NB4 (cell line): Measurements from ENCODE around the gene PAGE2B.
"Not testable (repeated sequence)": the region's sequence is repeated elsewhere in the genome, so short reads cannot be mapped to it uniquely, and the experiment has no call there.

Experiments used
- DNase-seq: peaks from one replicate; pipeline ENCODE4 v3.0.0; 2010; ENCODE audit warnings: low read depth
- H3K4me3 ChIP-seq: one replicate; pipeline ENCODE4 v1.5.1; 2011; ENCODE audit warnings: mild to moderate bottlenecking, low read depth, low read length, moderate library complexity
- CTCF ChIP-seq: IDR thresholded peaks from one replicate; pipeline ENCODE4 v1.5.1; 2012; ENCODE audit warnings: low read depth, low read length
- MAX ChIP-seq: IDR thresholded peaks from 2 replicates; pipeline ENCODE4 v1.6.1; 2011; ENCODE audit warnings: low read depth, low read length
- MYC ChIP-seq: IDR thresholded peaks from 2 replicates; pipeline ENCODE4 v1.6.1; 2011; ENCODE audit warnings: low read depth, low read length
- POLR2A ChIP-seq: IDR thresholded peaks from 2 replicates; pipeline ENCODE4 v1.6.1; 2011; ENCODE audit warnings: mild to moderate bottlenecking; ENCODE audit not compliant: insufficient read length; ENCODE audit errors: extremely low read depth

The PAGE2B gene

GRCh38 chrX:55030271-55031205 lies 44.3 kb upstream of the PAGE2B start, which contains the start of gene ALAS2:
ALAS2 (minus strand) TSS chrX:55030977; CDS start chrX:55026000, 4,977 bp downstream.
- no peak for DNase-seq
- no peak within 1 kb of the TSS for H3K4me3 ChIP-seq
- no peak for TF ChIP-seq MAX

DNA sequence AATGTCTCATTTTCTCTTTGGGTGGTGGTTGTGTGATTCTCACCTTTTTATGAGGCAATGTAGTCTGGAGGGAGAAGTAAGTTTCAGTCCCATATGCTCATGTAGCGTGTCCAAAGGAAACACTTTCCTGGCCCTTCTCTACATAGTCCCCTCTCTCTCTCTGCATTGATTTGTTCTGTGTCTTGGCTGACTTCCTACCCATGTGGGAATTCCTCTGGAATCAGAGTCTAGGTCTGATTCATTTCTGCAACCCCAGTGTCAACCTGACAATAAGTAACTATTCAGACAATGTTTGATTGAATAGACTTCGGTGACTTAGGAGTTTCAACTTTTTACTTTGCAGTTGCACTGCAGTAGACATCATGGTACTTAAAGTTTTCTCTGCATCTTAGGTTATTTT lies 41.4 kb upstream of the PAGE2B start:
- DNase-seq: no peak
- no peak overlapping the region for H3K4me3 ChIP-seq
- TF ChIP-seq MAX: no peak
- no peak for TF ChIP-seq MYC
- no peak for TF ChIP-seq POLR2A
- TF ChIP-seq CTCF: no peak

- no peak for DNase-seq
- H3K4me3 ChIP-seq: no peak overlapping the region
- no peak for TF ChIP-seq MAX
- TF ChIP-seq POLR2A: no peak
- no peak for TF ChIP-seq CTCF
- TF ChIP-seq MYC: no peak
Measured at GRCh38 chrX:55039471-55039870, 35.4 kb upstream of the PAGE2B start.

- H3K4me3 ChIP-seq: no peak overlapping the region
- no peak for TF ChIP-seq CTCF
- TF ChIP-seq MAX: no peak
- TF ChIP-seq POLR2A: no peak
- no peak for TF ChIP-seq MYC
- DNase-seq: no peak
Measured at GRCh38 chrX:55041514-55041913, 33.3 kb upstream of the PAGE2B start.

DNA sequence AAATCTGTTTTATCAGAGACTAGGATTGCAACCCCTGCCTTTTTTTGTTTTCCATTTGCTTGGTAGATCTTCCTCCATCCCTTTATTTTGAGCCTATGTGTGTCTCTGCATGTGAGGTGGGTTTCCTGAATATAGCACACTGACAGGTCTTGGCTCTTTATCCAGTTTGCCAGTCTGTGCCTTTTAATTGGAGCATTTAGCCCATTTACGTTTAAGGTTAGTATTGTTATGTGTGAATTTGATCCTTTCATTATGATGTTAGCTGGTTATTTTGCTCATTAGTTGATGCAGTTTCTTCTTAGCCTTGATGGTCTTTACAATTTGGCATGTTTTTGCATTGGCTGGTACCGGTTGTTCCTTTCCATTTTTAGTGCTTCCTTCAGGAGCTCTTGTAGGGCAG lies 24.2 kb upstream of the PAGE2B start:
- DNase-seq, H3K4me3 ChIP-seq: not testable (repeated sequence)

- H3K4me3 ChIP-seq: no peak overlapping the region
- no peak for DNase-seq
- no peak for TF ChIP-seq MYC
- no peak for TF ChIP-seq MAX
- TF ChIP-seq POLR2A: no peak
Measured at GRCh38 chrX:55056820-55057674, 17.8 kb upstream of the PAGE2B start.

GRCh38 chrX:55057675-55058249 lies 17.1 kb upstream of the PAGE2B start:
- DNase-seq: peak; percentile 20
- H3K4me3 ChIP-seq: no peak overlapping the region
- TF ChIP-seq POLR2A (no peak), CTCF (peak; percentile 54), MAX (peak; percentile 42)

DNA sequence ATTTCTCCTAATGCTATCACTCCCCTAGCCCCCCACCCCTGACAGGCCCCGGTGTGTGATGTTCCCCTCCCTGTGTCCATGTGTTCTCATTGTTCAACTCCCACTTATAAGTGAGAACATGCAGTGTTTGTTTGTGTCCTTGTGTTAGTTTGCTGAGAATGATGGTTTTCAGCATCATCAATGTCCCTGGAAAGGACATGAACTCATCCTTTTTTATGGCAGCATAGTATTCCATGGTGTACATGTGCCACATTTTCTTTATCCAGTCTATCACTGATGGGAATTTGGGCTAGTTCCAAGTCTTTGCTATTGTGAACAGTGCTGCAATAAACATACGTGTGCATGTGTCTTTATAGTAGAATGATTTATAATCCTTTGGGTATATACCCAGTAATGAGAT lies 7.7 kb upstream of the PAGE2B start:
- not testable (repeated sequence) for H3K4me3 ChIP-seq, DNase-seq
